Suprapubic skin (tissue), 3 donors: ENCODE data around the gene SNX17.

Source experiments
- POLR2AphosphoS5 ChIP-seq, 3 donors: sonication (generic); formaldehyde crosslinking; IDR thresholded peaks; one replicate each; pipeline ENCODE4 v1.6.1; 2017; ENCODE audit warnings: antibody characterized with exemption in 3 of 3
- TF ChIP-seq, protein P1 (sequence below), 2 donors: fragments of 200-600 bp in 1 of 2; fragments of 450-650 bp in 1 of 2; sonication (generic) in 1 of 2; IDR thresholded peaks; one replicate each; pipeline ENCODE4 v1.5.1; 2016 to 2019; ENCODE audit warnings: antibody characterized with exemption in 2 of 2, mild to moderate bottlenecking in 1 of 2, moderate library complexity in 1 of 2

DNA sequence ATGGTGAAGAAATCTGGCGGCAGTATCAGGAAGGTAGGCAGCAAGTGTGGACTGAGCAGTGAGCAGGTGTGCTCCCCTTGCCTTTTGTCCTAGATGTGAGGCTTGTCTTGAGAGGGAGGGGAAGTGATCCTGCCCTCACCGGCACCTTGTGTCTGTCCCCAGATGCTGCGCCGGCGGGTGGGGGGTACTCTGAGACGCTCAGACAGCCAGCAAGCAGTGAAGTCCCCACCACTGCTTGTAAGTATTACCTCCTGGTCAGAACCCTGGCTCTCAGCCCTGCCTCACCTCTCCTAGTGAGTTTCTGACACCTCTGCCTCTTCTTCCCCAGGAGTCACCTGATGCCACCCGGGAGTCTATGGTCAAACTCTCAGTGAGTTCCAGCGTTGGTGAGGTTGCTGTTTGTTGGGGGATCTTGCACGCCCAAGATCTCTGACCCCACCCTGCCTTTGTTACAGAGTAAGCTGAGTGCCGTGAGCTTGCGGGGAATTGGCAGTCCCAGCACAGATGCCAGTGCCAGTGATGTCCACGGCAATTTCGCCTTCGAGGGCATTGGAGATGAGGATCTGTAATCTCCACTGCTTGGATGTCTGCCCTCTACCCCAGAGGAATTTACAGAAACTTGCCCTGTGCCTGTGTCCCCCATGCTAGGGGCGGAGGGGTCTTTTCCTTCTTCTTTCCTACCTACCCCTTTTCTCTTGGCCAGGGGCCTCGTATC, 5.9 kb downstream of the SNX17 start:
- TF ChIP-seq, protein P1, sequence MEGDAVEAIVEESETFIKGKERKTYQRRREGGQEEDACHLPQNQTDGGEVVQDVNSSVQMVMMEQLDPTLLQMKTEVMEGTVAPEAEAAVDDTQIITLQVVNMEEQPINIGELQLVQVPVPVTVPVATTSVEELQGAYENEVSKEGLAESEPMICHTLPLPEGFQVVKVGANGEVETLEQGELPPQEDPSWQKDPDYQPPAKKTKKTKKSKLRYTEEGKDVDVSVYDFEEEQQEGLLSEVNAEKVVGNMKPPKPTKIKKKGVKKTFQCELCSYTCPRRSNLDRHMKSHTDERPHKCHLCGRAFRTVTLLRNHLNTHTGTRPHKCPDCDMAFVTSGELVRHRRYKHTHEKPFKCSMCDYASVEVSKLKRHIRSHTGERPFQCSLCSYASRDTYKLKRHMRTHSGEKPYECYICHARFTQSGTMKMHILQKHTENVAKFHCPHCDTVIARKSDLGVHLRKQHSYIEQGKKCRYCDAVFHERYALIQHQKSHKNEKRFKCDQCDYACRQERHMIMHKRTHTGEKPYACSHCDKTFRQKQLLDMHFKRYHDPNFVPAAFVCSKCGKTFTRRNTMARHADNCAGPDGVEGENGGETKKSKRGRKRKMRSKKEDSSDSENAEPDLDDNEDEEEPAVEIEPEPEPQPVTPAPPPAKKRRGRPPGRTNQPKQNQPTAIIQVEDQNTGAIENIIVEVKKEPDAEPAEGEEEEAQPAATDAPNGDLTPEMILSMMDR (IDR thresholded peaks at IDR 0.05) = no peak
- no peak for TF ChIP-seq POLR2AphosphoS5 (IDR thresholded peaks at IDR 0.05)
